NOMO-1 treated with DMSO at 0.1 percent for 48 hours (cell line): Measurements from ENCODE around the gene CRISPLD2.

ENCODE experiments used
- DNase-seq: peaks from one replicate; lab custom pipeline; 2025; ENCODE audit not compliant: unreplicated experiment; lab: John Stamatoyannopoulos, UW

The CRISPLD2 gene

DNA sequence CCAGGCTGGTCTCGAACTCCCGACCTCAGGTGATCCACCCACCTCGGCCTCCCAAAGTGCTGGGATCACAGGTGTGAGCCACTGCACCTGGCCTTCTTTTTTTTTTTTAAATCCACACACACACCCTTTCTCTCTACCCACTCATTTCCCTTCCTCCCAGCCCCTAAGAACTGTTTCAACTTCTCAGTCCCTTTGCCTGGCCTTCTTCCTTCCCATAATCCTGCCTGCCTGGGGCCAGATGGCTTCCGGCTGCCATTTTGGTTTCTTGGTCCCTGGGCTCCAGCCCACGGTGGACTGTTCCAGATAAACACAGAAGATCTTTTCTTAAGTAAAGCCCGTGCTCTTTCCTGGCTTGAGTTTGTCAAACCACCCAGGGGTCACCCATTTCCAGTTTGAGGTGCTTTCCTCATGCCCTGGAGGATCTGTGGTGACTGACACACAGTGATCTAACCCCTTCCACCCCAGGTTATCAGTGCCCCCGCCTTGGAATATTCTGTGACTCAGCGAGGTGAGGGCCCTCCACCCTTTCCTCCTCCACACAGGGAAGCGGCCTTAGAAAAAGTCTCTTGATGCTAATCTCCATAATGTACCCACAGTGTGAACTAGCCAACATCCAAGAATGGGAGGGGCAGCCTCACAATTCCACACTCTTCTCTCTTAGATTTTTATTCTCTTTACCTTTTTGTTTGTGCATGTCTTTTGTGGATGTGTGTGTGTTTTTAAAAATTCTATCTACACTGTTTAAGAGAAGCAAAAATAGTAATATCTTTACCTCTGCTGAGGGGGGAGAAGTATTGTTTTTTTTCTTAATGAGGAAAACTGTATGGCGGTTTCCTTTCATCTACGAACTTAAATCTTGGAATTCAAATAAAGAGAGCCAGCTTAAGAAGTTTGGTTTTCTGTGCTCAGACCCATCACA is 60.0 kb downstream of the CRISPLD2 start:
- no peak for DNase-seq

DNA sequence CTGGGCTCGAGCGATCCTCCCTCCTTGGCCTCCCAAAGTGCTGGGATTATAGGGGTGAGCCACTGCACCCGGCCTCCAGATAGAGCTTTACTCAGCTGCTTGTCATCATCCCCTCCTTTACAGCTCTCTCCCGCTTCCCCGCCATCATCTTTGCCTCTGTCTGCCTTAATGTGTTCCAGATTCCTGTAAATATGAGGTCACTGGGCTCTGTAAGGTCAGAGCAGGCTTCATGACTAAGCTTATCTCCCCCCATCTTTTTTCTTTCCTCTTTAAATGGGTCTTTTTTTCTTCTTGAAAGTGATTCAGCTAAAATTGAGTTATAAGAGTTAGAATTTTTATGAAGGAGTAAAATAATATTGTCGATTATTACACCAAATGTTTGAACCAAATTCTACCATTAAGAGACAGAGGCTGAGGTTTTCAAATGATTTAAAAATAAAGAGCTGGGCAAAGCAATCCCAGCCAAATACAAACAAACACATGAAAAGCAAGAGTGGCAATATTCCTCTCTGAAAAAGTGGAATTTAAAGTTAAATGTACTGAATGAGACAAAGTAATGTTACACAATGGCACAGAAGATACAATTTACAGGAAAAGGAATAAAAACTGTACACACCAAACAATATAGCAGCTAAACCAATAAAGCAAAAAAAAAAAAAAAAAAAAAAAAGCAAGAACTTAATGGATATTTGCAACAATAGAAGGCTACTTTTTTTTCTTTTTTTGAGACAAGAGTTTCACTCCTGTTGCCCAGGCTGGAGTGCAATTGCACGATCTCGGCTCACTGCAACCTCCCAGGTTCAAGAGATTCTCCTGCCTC is 62.1 kb downstream of the CRISPLD2 start:
- no peak for DNase-seq

- no peak for DNase-seq
Measured at GRCh38 chr16:84883301-84883700, 63.5 kb downstream of the CRISPLD2 start.

DNA sequence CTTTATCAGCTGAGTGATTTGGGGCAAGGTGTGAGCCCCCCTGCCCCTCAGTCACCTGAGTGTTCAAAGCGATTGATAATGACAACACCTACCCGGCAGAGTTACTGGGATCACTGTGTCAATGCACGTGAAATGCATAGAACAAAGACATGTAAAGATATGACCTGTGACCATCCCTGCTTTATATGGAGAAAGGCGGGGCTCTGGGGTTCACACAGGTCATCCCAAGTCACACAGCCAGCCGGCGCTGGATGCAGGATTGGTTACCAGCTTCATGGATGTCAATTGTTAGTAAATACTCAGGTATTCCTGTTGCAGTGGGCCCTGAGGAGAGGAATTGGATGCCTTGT is 64.4 kb downstream of the CRISPLD2 start:
- no peak for DNase-seq

DNA sequence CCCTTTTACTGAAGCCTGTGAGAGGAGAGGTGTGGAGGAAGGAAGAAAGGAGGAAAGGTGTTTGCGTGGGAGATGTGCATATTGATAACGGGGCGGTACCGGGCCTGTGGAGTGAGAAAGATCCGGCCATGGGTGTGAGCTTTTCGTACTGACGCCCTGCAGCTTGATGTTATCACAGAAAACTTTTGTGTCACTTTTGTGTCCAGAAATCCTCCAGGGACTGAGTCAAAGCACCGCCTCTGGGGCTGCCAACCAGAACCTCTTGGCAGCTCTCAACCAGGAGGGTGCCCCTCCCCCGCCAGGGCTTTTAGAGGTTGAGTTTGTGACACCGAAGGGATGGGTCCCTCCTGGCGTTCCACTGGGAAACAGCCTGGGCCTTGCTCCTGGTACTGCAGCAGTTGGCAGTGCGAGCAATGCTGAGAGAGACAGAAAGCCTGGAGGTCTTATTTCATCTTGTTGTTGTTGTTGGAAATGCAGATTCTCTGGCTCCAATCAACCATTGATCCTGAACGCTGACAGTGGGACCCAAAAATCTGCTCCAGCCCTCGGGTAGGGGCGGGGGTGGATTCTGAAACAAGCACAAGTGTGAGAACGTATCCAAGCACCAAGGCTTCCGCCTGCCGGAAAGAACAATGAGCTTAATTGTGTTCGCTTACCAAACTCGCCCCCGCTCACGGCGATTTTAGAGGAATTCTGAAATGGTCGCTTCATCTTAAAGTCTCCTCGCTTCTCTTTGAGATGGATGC is 65.0 kb downstream of the CRISPLD2 start:
- DNase-seq, result no peak

DNA sequence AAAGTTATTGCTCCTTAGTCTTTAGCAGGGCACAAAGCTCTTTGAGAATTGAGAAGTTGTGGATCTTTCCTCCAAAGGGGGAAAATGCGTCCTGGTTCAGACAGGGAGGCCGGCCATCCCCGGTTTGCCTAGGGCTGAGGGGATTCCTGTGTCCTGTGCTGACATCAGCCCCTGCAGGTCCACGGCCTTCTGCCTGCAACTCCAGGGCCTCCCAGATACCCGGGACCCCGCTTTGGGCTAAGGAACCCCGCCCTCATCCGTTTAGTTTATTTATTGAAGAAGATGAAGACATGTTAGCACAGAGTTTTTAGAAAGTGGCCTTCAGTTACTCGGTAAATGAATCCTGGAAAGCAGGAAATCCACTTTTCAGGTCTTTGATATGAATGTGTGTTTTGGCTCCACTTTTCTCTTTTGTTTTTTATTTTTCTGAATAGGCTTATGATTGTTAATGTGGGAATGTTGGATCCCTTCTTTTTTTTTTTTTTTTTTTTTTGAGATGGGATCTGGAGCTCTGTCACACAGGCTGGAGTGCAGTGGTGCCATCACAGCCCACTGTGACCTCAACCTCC is 65.6 kb downstream of the CRISPLD2 start:
- DNase-seq, result no peak

DNA sequence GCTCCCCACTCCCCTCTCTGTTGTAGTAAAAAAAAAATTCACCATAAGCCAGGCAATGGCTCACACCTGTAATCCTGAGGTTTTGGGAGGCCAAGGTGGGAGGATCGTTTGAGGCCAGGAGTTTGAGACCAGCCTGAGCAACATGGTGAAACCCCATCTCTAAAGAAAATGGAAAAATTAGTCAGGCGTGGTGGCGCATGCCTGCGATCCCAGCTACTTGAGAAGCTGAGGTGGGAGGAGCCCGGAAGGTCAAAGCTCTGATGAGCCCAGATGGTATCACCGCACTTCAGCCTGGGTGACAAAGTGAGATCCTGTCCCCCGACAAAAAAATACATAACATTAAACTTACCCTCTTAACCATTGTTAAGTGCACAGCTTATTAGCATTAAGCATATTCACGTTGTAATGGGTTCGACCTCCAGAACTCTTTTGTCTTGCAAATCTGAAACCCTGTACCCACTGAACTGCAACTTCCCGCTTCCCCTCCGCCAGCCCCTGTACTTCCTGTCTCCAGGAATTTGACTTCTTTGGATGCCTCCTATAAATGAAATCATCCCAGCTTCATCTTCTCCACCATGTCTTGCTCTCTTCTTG is 66.8 kb downstream of the CRISPLD2 start:
- no peak for DNase-seq

DNA sequence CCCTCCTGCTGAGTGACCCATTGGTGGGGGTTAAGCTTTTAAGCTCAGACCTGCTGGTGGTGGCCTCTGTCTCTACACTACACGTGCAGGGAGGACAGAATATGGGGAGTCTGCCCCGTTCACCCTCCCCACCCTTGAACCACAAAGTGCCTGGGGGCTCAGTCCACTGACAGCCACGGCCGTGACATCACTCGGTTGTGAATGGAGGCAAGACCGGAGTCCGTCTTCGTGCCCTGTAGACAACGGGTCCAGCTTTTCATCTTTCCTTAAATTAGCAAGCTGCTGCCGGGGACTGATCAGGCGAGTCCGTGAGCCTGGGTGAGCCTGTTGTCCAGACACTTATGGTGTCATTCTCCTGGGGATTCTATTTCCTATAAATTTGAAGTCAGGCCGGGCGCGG is 67.4 kb downstream of the CRISPLD2 start:
- no peak for DNase-seq

DNA sequence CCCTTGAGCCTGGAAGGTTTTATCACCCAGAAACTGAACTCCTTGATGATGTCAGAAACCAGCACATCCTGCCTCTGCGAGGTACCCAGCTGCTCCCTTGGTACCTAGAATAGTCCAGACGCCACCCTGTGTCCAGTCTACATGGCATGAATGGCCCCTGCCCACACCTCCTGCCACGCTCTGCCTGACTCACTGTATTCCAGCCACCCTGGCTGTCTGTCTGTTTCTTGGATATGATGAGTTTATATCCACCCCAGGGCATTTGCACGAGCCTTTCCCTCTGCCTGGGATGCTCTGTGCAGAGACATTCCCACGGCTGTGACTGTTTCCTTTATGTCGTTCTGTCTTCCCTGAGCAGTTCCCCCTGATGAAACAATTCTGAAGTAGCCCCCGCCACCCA is 68.7 kb downstream of the CRISPLD2 start:
- no peak for DNase-seq

DNA sequence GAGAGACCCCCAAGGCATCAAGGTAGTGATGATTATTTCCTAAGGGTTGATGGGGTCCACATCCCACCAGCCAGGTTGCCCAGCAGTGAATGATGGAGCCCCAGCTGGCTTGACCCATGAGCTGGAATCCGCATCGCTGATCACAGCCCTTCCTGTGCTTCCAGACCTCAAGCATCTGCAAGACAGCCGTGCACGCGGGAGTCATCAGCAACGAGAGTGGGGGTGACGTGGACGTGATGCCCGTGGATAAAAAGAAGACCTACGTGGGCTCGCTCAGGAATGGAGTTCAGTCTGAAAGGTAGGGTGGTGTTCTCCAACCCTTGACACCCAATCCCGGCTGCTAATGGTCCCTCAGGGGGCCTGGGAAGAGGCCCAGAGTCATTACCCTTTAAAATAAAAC is 69.3 kb downstream of the CRISPLD2 start:
- no peak for DNase-seq

- no peak for DNase-seq
Measured at GRCh38 chr16:84890427-84890826, 70.6 kb downstream of the CRISPLD2 start.

- no peak for DNase-seq
Measured at GRCh38 chr16:84891149-84891795, 71.5 kb downstream of the CRISPLD2 start.

DNA sequence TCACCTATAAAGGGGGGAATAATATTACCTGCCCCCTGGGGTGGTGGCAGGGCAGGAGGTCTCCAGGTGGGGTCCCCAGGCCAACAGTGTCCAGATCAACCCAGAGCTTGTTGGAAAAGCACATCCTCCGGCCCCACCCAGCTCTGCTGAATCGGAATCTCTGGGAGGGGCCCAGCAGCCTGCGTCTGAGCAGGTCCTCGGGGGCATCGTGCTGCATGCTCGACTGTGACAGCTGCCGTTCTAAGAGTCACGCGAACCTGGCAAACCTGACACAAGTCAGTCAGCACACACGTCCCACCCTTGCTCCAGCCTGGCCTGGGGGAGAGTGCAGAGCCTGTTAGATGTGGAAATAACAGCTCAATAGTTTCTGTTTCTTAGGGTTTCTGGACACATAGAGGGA is 72.3 kb downstream of the CRISPLD2 start:
- no peak for DNase-seq

- no peak for DNase-seq
Measured at GRCh38 chr16:84893467-84893848, 73.7 kb downstream of the CRISPLD2 start.

- DNase-seq, result peak; percentile 96
Measured at GRCh38 chr16:84893849-84894599, 74.2 kb downstream of the CRISPLD2 start.

DNA sequence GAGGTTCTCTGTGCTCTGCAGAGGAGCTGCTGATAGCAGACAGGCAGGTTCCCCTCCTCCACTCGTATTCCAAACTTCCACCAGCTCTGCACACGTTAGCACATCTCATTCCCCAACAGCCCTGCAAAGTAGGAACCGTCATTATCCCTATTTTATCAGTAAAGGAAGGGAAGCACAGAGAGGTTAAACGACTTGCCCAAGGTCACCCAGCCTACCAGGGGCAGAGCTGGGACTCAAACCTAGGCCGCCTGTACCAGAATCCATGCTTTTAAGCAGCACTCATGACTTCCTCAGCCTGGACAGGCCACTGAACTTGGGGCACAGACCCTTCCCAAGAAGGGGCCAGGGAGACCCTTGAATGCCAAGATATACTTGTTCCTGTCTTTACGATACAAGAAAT is 75.2 kb downstream of the CRISPLD2 start:
- DNase-seq, result no peak

DNA sequence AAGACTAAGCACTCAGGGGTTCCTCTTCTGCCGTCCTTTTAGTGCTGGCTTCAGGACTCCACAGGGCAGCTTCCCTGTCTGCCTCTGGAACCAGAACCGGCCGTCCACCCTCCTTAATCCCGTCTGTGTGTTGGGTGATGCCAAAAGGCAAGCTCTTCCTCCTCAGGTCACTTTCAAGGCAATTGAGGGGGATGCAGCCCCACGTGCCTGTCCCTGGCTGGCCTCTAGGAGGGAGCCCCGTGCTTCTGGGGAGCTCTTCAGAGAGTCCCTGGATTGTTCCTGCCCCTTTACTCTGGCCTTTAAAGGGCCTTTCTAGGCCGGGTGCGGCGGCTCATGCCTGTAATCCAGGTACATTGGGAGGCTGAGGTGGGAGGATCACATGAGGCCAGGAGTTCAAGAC is 77.1 kb downstream of the CRISPLD2 start:
- DNase-seq, result no peak

GRCh38 chr16:84897911-84898377 is 78.2 kb downstream of the CRISPLD2 start:
- peak; percentile 94 for DNase-seq

DNA sequence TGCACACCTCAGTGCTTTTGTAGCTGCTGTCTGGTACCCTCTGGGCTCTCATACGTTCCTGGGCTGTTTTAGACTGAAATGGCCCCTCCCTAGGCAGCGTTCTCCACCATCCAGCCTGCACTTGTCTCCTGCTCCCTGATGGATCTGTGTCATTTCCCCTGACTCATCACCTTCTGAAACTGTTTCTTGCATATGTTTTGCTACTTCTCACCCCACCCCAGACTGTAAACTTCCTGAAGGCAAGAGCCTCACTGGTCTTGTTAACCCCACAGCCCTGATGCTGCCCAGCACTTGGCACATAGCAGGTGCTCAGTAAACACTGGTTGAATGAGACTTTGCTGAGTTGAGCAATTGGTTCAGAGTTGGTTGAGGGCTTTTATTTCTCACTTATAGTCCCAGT is 78.7 kb downstream of the CRISPLD2 start:
- peak; percentile 58 for DNase-seq
